NCI-H1092 (cell line): ENCODE results near the gene NUMBL.

Experiments used
- DNase-seq: peaks from one replicate; lab custom pipeline; 2025; lab: John Stamatoyannopoulos, UW

NUMBL gene

GRCh38 chr19:40689339-40690049 lies 957 bp downstream of the NUMBL start:
- no peak for DNase-seq

GRCh38 chr19:40688987-40689338 lies 1.5 kb downstream of the NUMBL start:
- DNase-seq: no peak

- no peak for DNase-seq
Measured at GRCh38 chr19:40688309-40688708, 2.1 kb downstream of the NUMBL start.

GRCh38 chr19:40687525-40688016 lies 2.9 kb downstream of the NUMBL start:
- no peak for DNase-seq

- DNase-seq: no peak
Measured at GRCh38 chr19:40686882-40687524, 3.4 kb downstream of the NUMBL start.

GRCh38 chr19:40685563-40685962 lies 4.9 kb downstream of the NUMBL start:
- DNase-seq: no peak

- DNase-seq: no peak
Measured at GRCh38 chr19:40685016-40685526, 5.4 kb downstream of the NUMBL start.

- no peak for DNase-seq
Measured at GRCh38 chr19:40684280-40684679, 6.2 kb downstream of the NUMBL start.

GRCh38 chr19:40683437-40683836 lies 7.0 kb downstream of the NUMBL start:
- no peak for DNase-seq

GRCh38 chr19:40682431-40682964 lies 8.0 kb downstream of the NUMBL start:
- no peak for DNase-seq

- no peak for DNase-seq
Measured at GRCh38 chr19:40681039-40681438, 9.4 kb downstream of the NUMBL start.

- DNase-seq: no peak
Measured at GRCh38 chr19:40677156-40677555, 13.3 kb downstream of the NUMBL start.

GRCh38 chr19:40674291-40674690 lies 16.2 kb downstream of the NUMBL start:
- no peak for DNase-seq

GRCh38 chr19:40673397-40673796 lies 17.1 kb downstream of the NUMBL start:
- DNase-seq: no peak

- no peak for DNase-seq
Measured at GRCh38 chr19:40672573-40673299, 17.7 kb downstream of the NUMBL start.

GRCh38 chr19:40672038-40672437 lies 18.4 kb downstream of the NUMBL start:
- DNase-seq: no peak

GRCh38 chr19:40671404-40671803 lies 19.0 kb downstream of the NUMBL start:
- no peak for DNase-seq

GRCh38 chr19:40668991-40669614 lies 21.3 kb downstream of the NUMBL start:
- no peak for DNase-seq

GRCh38 chr19:40667602-40668001 lies 22.8 kb downstream of the NUMBL start:
- DNase-seq: no peak

GRCh38 chr19:40666803-40667438 lies 23.5 kb downstream of the NUMBL start:
- no peak for DNase-seq
